Sigmoid colon (tissue), 7 donors: ENCODE measurements around the gene SLC25A36. TPM values are rescaled to one million over a fixed set of nuclear protein-coding genes. Genes with fewer than 3 reads are reported as not detected.

Experiments used
- DNase-seq: peaks from one replicate; pipeline ENCODE4 v3.0.0-alpha.2; 2019
- H3K27ac ChIP-seq, 4 donors: fragments of 200-600 bp; sonication (generic); one replicate each; pipeline ENCODE4 v1.5.1; 2016 to 2019; ENCODE audit warnings: mild to moderate bottlenecking in 1 of 4
- H3K27me3 ChIP-seq, 3 donors: fragments of 200-600 bp; sonication (generic); one replicate each; pipeline ENCODE4 v1.5.1; 2019; ENCODE audit warnings: mild to moderate bottlenecking in 1 of 3
- H3K36me3 ChIP-seq, 4 donors: fragments of 200-600 bp; sonication (generic); one replicate each; pipeline ENCODE4 v1.5.1; 2016 to 2019
- H3K4me1 ChIP-seq, 4 donors: fragments of 200-600 bp; sonication (generic); one replicate each; pipeline ENCODE4 v1.5.1; 2017 to 2019
- H3K4me3 ChIP-seq, 4 donors: fragments of 200-600 bp; sonication (generic); one replicate each; pipeline ENCODE4 v1.5.1; 2017 to 2019; ENCODE audit warnings: mild to moderate bottlenecking in 2 of 4, moderate library complexity in 1 of 4
- H3K9me3 ChIP-seq, 4 donors: fragments of 200-600 bp in 3 of 4; sonication (generic) in 3 of 4; one replicate each; pipeline versions ENCODE4 v1.5.1 to v1.6.1; 2013 to 2019
- CTCF ChIP-seq, 4 experiments: fragments of 450-650 bp in 3 of 4; fragments of 200-600 bp in 1 of 4; IDR thresholded peaks; one replicate each; pipeline ENCODE4 v1.5.1; 2016 to 2019; ENCODE audit warnings: antibody characterized with exemption in 4 of 4, mild to moderate bottlenecking in 3 of 4, moderate library complexity in 2 of 4
- EP300 ChIP-seq, 4 donors: sonication (generic); formaldehyde crosslinking; IDR thresholded peaks; one replicate each; pipeline ENCODE4 v1.6.1; 2017; ENCODE audit warnings: antibody characterized with exemption in 4 of 4
- POLR2A ChIP-seq, 2 donors: fragments of 450-650 bp; IDR thresholded peaks; one replicate each; pipeline ENCODE4 v1.6.1; 2016; ENCODE audit warnings: antibody characterized with exemption in 2 of 2, mild to moderate bottlenecking in 2 of 2, moderate library complexity in 2 of 2
- POLR2AphosphoS5 ChIP-seq, 4 donors: sonication (generic); formaldehyde crosslinking; IDR thresholded peaks; one replicate each; pipeline ENCODE4 v1.6.1; 2017; ENCODE audit warnings: antibody characterized with exemption in 4 of 4
- WGBS, 2 donors: extraction: QIAGEN DNeasy Blood & Tissue Kit; methylation state at CpG; one replicate each; pipeline ENCODE4 v1.1.7; 2013; 5-methylcytosine and 5-hydroxymethylcytosine counted together
- intact Hi-C: fragments of 100-400 bp; cut with DNase I; formaldehyde crosslinking; loops from one replicate; pipeline ENCODE4 v1.15.1; 2023
- polyA plus RNA-seq, 3 donors: library from polyadenylated mRNA; stranded (reverse); fragments of 200-250 nt; gene quantifications; one replicate each; pipeline ENCODE4 v1.2.3, GENCODE V29; 2013
- total RNA-seq, 4 donors: library from RNA; depleted of rRNA; stranded (reverse); fragments of >200 nt; gene quantifications; one replicate each; pipeline ENCODE4 v1.1.0, GENCODE V29; 2016
- donor health status: healthy with polysubstance abuse.
- donor health status: Bipolar disorder and iron deficiency.
- donor health status: healthy.

SLC25A36 gene
- total and polyA plus RNA-seq, 7 donors = 8.8 to 139 (median 67.0) TPM

GRCh38 chr3:140910860-140911259 lies 30.8 kb upstream of the SLC25A36 start:
- Histone ChIP-seq H3K9me3 (no peaks in the 10 kb centered on the region), H3K27ac (no peak overlapping the region), H3K27me3 (peaks cover 0 to 4% (median 0%) of the 10 kb centered on the region in 3 donors), H3K4me1 (no peaks in the 10 kb centered on the region), H3K36me3 (no peaks in the 10 kb centered on the region), H3K4me3 (no peak overlapping the region)
- 57 to 77% methylated on average over 5 of the region's 5 CpGs for WGBS, 2 donors
- no peak for DNase-seq
- TF ChIP-seq POLR2A (IDR thresholded peaks at IDR 0.05) (no peak), EP300 (IDR thresholded peaks at IDR 0.05) (no peak), POLR2AphosphoS5 (IDR thresholded peaks at IDR 0.05) (no peak), CTCF (IDR thresholded peaks at IDR 0.05) (no peak)
- intact Hi-C loops = no loop called here

DNA sequence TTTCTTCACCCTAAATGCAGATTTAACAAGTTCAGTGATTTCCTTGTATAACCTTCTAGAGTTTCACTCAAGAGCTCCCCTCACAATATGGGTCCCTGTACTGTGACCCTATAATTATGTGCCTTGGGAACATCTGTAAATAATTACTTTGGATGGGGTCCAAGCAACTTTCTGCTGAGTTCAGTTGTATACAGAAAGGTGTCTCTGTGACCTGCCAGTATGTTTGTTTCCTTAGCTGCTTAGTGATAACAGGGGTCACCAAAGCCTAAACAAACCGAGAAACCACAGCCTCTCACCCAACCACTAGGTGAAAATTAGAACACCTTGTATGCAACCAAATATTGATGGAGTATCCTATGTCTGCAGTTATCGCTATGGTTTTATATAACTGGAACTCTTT lies 29.8 kb upstream of the SLC25A36 start:
- Histone ChIP-seq H3K36me3 (no peaks in the 10 kb centered on the region), H3K9me3 (no peaks in the 10 kb centered on the region), H3K4me1 (no peaks in the 10 kb centered on the region), H3K4me3 (no peak overlapping the region), H3K27ac (no peak overlapping the region), H3K27me3 (peaks cover 0 to 4% (median 0%) of the 10 kb centered on the region in 3 donors)
- intact Hi-C loops = no loop called here
- WGBS, 2 donors = 35 to 59% methylated on average over 2 of the region's 2 CpGs
- TF ChIP-seq CTCF (IDR thresholded peaks at IDR 0.05) (no peak), EP300 (IDR thresholded peaks at IDR 0.05) (no peak), POLR2A (IDR thresholded peaks at IDR 0.05) (no peak), POLR2AphosphoS5 (IDR thresholded peaks at IDR 0.05) (no peak)
- no peak for DNase-seq

DNA sequence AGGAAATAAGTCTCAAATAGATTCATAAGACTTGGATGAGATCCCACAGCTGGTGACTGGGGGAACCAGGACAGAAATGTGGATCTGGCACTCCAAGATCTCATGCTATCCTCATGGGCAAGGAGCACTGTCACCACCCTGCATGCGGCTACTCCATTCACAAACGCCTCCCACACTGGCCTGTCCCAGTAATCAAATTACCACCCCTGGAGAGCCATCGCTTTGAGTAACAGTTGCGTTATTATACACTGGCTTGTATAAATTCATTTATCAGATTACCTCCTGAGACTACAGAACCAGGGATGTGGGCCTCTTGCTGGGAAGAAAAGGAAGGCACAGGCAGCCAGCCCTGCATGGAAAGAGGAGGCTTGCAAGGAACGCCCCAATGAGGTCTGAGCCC lies 27.9 kb upstream of the SLC25A36 start:
- Histone ChIP-seq H3K27ac (no peak overlapping the region), H3K9me3 (no peaks in the 10 kb centered on the region), H3K4me3 (no peak overlapping the region), H3K27me3 (no peaks in the 10 kb centered on the region), H3K36me3 (no peaks in the 10 kb centered on the region), H3K4me1 (no peaks in the 10 kb centered on the region)
- intact Hi-C loops = no loop called here
- no peak for DNase-seq
- TF ChIP-seq POLR2AphosphoS5 (IDR thresholded peaks at IDR 0.05) (no peak), CTCF (IDR thresholded peaks at IDR 0.05) (no peak), POLR2A (IDR thresholded peaks at IDR 0.05) (no peak), EP300 (IDR thresholded peaks at IDR 0.05) (no peak)
- 92 to 95% methylated on average over 5 of the region's 5 CpGs for WGBS, 2 donors

DNA sequence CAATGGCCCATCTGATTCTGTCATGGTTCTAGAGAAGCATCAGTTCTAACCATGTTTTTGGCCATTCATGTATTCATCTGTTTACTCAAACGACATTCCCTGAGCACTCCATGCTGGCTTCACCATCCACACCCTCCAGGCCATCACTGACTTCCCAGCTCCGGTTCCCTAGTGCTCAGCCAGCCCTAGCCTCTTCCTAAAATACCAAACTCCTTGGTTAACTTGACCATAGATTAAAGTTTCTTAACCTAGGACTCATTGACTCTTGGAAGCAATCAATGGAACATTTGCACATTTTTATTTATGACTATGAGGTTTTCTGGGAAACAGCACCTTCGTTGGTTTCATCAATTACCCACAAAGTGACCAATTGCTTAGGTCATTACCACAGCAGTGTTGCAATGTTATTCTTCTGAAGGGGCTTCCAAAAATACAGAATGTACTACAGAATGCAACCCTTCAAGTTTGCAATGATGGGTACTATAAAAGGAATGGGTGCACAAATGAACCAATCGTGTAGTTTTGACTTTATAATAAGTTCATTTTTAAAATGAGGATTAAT lies 27.2 kb upstream of the SLC25A36 start:
- 82 to 85% methylated on average over 4 of the region's 4 CpGs for WGBS, 2 donors
- Histone ChIP-seq H3K36me3 (no peaks in the 10 kb centered on the region), H3K9me3 (no peaks in the 10 kb centered on the region), H3K4me1 (no peaks in the 10 kb centered on the region), H3K27ac (no peak overlapping the region), H3K4me3 (no peak overlapping the region), H3K27me3 (no peaks in the 10 kb centered on the region)
- DNase-seq = no peak
- TF ChIP-seq POLR2A (IDR thresholded peaks at IDR 0.05) = no peak
- no peak for TF ChIP-seq POLR2AphosphoS5 (IDR thresholded peaks at IDR 0.05)
- TF ChIP-seq EP300 (IDR thresholded peaks at IDR 0.05) = no peak
- no peak for TF ChIP-seq CTCF (IDR thresholded peaks at IDR 0.05)
- intact Hi-C loops = no loop called here

GRCh38 chr3:140916603-140917002 lies 25.0 kb upstream of the SLC25A36 start:
- Histone ChIP-seq H3K36me3 (no peaks in the 10 kb centered on the region), H3K9me3 (no peaks in the 10 kb centered on the region), H3K4me3 (no peak overlapping the region), H3K27me3 (no peaks in the 10 kb centered on the region), H3K27ac (no peak overlapping the region), H3K4me1 (no peaks in the 10 kb centered on the region)
- intact Hi-C loops = no loop called here
- TF ChIP-seq POLR2AphosphoS5 (IDR thresholded peaks at IDR 0.05) = no peak
- no peak for TF ChIP-seq CTCF (IDR thresholded peaks at IDR 0.05)
- TF ChIP-seq EP300 (IDR thresholded peaks at IDR 0.05) = no peak
- TF ChIP-seq POLR2A (IDR thresholded peaks at IDR 0.05) = no peak
- no peak for DNase-seq
